Esophagus squamous epithelium (tissue), 4 donors: ENCODE results near the gene SLITRK2.

Experiments
- POLR2A ChIP-seq, 4 donors: fragments of 450-650 bp; IDR thresholded peaks; one replicate each; pipeline ENCODE4 v1.6.1; 2017; ENCODE audit warnings: antibody characterized with exemption in 4 of 4, mild to moderate bottlenecking in 4 of 4, moderate library complexity in 3 of 4
- TF ChIP-seq, protein P1 (sequence below), 6 experiments: fragments of 450-650 bp in 4 of 6; fragments of 200-600 bp in 2 of 6; sonication (generic) in 2 of 6; IDR thresholded peaks; one replicate each; pipeline ENCODE4 v1.5.1; 2016 to 2019; ENCODE audit warnings: antibody characterized with exemption in 6 of 6, mild to moderate bottlenecking in 4 of 6, moderate library complexity in 4 of 6

DNA sequence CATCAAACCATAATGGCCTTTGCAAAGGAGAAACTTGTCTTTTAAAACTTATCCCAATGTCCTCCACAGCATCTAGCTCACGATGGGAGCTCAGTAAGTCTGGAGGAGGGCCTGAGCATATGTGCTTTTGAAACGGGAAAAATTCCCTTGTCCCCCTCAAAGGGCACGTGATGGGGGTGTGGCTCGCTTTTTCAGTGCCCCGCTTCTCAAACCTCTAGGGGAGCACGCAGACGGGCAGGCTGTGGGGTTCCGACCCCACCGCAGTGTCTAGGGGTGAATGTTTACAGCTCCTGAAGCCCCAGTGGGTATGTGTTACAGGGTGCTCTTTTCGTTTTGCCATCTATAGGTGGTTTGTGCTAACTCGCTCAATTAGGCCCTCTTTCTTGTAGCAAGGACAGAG, 31.2 kb downstream of the SLITRK2 start:
- TF ChIP-seq, protein P1, sequence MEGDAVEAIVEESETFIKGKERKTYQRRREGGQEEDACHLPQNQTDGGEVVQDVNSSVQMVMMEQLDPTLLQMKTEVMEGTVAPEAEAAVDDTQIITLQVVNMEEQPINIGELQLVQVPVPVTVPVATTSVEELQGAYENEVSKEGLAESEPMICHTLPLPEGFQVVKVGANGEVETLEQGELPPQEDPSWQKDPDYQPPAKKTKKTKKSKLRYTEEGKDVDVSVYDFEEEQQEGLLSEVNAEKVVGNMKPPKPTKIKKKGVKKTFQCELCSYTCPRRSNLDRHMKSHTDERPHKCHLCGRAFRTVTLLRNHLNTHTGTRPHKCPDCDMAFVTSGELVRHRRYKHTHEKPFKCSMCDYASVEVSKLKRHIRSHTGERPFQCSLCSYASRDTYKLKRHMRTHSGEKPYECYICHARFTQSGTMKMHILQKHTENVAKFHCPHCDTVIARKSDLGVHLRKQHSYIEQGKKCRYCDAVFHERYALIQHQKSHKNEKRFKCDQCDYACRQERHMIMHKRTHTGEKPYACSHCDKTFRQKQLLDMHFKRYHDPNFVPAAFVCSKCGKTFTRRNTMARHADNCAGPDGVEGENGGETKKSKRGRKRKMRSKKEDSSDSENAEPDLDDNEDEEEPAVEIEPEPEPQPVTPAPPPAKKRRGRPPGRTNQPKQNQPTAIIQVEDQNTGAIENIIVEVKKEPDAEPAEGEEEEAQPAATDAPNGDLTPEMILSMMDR (IDR thresholded peaks at IDR 0.05) = no peak
- TF ChIP-seq POLR2A (IDR thresholded peaks at IDR 0.05) = no peak
